HTR-8/SVneo (cell line): Measurements from ENCODE around the gene ECT2L.

ENCODE experiments used
- DNase-seq: peaks from one replicate; pipeline ENCODE4 v3.0.0; 2011; ENCODE audit warnings: low spot score, mixed read lengths; ENCODE audit not compliant: insufficient read length
- FAIRE-seq: peaks from 2 replicates; lab custom pipeline; 2011; peaks lifted over from hg19 to GRCh38; lab: Jason Lieb, UNC

The ECT2L gene

GRCh38 chr6:138849791-138850190, 53.9 kb downstream of the ECT2L start:
- DNase-seq (no peak), FAIRE-seq (no peak)

- DNase-seq (no peak), FAIRE-seq (no peak)
Measured at GRCh38 chr6:138856654-138857053, 60.8 kb downstream of the ECT2L start.

GRCh38 chr6:138857775-138858174, 61.9 kb downstream of the ECT2L start:
- DNase-seq (no peak), FAIRE-seq (no peak)

- no peak for DNase-seq
- no peak for FAIRE-seq
Measured at GRCh38 chr6:138862456-138862855, 66.6 kb downstream of the ECT2L start.

GRCh38 chr6:138863321-138863720, 67.4 kb downstream of the ECT2L start:
- no peak for DNase-seq
- no peak for FAIRE-seq

- no peak for FAIRE-seq
Measured at GRCh38 chr6:138864343-138864890, 68.5 kb downstream of the ECT2L start.

GRCh38 chr6:138865480-138866109, 69.7 kb downstream of the ECT2L start:
- FAIRE-seq (no peak), DNase-seq (no peak)

More at GRCh38 chr6:138864343-138864890, 68.5 kb downstream of the ECT2L start:
- DNase-seq: no peak

- DNase-seq (no peak), FAIRE-seq (no peak)
Measured at GRCh38 chr6:138868181-138868580, 72.3 kb downstream of the ECT2L start.

- DNase-seq: no peak
- no peak for FAIRE-seq
Measured at GRCh38 chr6:138869398-138869797, 73.5 kb downstream of the ECT2L start.

GRCh38 chr6:138873191-138873590, 77.3 kb downstream of the ECT2L start:
- FAIRE-seq (no peak), DNase-seq (no peak)

- FAIRE-seq: no peak
- no peak for DNase-seq
Measured at GRCh38 chr6:138882369-138883017, 86.6 kb downstream of the ECT2L start.

GRCh38 chr6:138885156-138885819, 89.4 kb downstream of the ECT2L start:
- DNase-seq (no peak), FAIRE-seq (no peak)

- FAIRE-seq: no peak
Measured at GRCh38 chr6:138891255-138891986, 95.5 kb downstream of the ECT2L start.

GRCh38 chr6:138896104-138896756, 100.3 kb downstream of the ECT2L start:
- DNase-seq (no peak), FAIRE-seq (no peak)

More at GRCh38 chr6:138891255-138891986, 95.5 kb downstream of the ECT2L start:
- no peak for DNase-seq

GRCh38 chr6:138897031-138897430, 101.1 kb downstream of the ECT2L start:
- FAIRE-seq (no peak), DNase-seq (no peak)

GRCh38 chr6:138907167-138907566, 111.3 kb downstream of the ECT2L start:
- FAIRE-seq (no peak), DNase-seq (no peak)

GRCh38 chr6:138909511-138909910, 113.6 kb downstream of the ECT2L start:
- no peak for FAIRE-seq

GRCh38 chr6:138909975-138910374, 114.1 kb downstream of the ECT2L start:
- DNase-seq: no peak
- FAIRE-seq: no peak

More at GRCh38 chr6:138909511-138909910, 113.6 kb downstream of the ECT2L start:
- DNase-seq: no peak

GRCh38 chr6:138912308-138912707, 116.4 kb downstream of the ECT2L start:
- DNase-seq (no peak), FAIRE-seq (no peak)

- FAIRE-seq: no peak
- DNase-seq: no peak
Measured at GRCh38 chr6:138914701-138915100, 118.8 kb downstream of the ECT2L start.
